Ishikawa (cell line): ENCODE measurements around the gene CFAP65.

Source experiments
- EGR1 ChIP-seq: IDR thresholded peaks from 2 replicates; pipeline ENCODE4 v1.6.1; 2012
- FOXM1 ChIP-seq: IDR thresholded peaks from 2 replicates; pipeline ENCODE4 v1.6.1; 2012; ENCODE audit warnings: low read depth, borderline replicate concordance
- REST ChIP-seq: IDR thresholded peaks from 2 replicates; pipeline ENCODE4 v1.6.1; 2012; ENCODE audit warnings: low read depth, mild to moderate bottlenecking
- TAF1 ChIP-seq: IDR thresholded peaks from 2 replicates; pipeline ENCODE4 v1.6.1; 2012; ENCODE audit warnings: low read depth, mild to moderate bottlenecking
- TEAD4 ChIP-seq: IDR thresholded peaks from 2 replicates; pipeline ENCODE4 v1.6.1; 2012
- ZBTB7A ChIP-seq: IDR thresholded peaks from 2 replicates; pipeline ENCODE4 v1.6.1; 2012; ENCODE audit warnings: low read depth
- TF ChIP-seq, protein P1 (sequence below): IDR thresholded peaks from 2 replicates; pipeline ENCODE4 v1.6.1; 2012

- TF ChIP-seq, protein P1, sequence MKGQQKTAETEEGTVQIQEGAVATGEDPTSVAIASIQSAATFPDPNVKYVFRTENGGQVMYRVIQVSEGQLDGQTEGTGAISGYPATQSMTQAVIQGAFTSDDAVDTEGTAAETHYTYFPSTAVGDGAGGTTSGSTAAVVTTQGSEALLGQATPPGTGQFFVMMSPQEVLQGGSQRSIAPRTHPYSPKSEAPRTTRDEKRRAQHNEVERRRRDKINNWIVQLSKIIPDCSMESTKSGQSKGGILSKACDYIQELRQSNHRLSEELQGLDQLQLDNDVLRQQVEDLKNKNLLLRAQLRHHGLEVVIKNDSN = no peak
- no peak for TF ChIP-seq TAF1
- TF ChIP-seq REST = no peak
- no peak for TF ChIP-seq TEAD4
- no peak for TF ChIP-seq EGR1
- no peak for TF ChIP-seq FOXM1
- TF ChIP-seq ZBTB7A = no peak
These were observed 13.7 kb downstream of the CFAP65 start for GRCh38 chr2:219027511-219028055.
